Skin of body (tissue), 2 donors: Measurements from ENCODE around the gene ZC3H8. TPM values are rescaled to one million over a fixed set of nuclear protein-coding genes. Genes with fewer than 3 reads are reported as not detected.

Experiments used
- DNase-seq: peaks from one replicate; lab custom pipeline; 2025; lab: John Stamatoyannopoulos, UW
- total RNA-seq: library from RNA; depleted of rRNA; stranded (reverse); fragments of >200 nt; gene quantifications from one replicate; pipeline ENCODE4 v1.2.3, GENCODE V29; 2014

Gene ZC3H8
- total RNA-seq, 1 donor from 2014 or later = 14.4 TPM

DNA sequence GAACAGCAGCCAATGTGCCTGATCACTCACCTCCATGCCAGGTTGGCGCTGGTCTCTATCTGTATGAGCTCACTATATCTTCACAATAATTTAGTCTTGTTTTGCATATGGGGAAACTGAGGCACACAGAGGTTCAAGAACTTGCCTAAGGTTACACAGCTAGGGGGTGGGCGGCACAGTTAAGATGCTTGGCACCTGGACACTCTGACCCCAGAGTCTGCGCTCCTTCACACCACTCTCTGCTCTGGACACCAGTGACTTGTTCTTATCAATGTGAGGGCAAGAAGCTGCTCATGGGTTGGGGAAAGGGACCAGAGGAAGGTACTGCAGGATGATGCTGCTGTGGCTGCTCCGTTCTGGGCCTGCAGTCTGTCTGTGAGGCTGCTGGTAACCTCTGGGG is 89.5 kb downstream of the ZC3H8 start:
- no peak for DNase-seq

DNA sequence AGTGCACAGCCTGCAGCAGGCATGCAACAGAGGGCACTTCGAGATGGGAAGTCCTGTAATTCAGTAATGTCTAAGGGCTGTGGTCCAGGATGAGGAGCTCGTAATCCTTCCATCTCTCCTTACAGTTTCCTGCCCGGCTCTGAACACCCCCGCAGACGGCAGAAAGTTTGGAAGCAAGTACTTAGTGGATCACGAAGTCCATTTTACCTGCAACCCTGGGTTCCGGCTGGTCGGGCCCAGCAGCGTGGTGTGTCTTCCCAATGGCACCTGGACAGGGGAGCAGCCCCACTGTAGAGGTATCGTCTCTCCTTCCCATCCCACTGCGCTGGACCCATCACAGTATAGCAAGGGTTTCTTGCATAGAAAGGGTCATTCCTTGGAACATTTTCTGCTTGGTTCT is 90.0 kb downstream of the ZC3H8 start:
- no peak for DNase-seq

DNA sequence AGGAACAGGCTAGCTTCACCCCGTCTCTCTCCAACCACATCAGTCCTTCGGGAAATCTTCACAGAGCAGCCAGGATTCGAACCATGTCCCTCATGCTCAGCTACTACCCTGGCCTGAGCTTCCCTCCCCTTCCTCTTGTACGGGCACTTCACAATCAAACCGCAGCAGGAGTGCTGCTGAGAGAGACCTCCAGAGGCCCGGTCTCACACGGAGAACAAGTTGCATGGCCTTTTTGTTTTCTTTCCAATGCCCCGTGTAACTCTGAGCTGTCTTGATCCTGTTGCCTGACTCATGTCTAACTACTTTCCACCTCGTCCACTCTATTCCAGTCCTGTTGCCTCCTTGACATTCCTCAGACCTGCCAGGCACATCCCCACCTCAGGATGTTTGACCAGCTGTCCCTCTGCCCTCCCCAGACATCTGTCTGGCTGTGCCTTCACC is 91.3 kb downstream of the ZC3H8 start:
- DNase-seq = no peak

DNA sequence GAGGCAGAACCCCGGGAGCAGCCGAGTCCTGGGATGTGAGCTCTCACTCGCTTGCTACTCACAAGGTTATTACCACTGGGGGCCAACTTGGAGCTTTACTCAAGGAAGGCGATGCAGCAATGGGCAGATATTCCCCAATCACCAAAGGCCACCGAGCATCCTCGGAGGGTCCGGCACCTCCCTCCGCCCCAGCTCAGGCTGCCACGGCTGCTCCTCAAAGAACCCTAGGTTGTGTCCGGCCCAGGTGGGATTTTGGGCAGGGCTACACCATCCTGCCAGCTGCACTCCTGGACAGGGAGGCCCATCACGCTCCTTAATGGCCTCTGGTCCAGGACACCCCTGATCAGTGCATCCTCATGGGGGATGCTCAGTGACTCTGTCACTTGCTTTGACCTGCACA is 91.9 kb downstream of the ZC3H8 start:
- no peak for DNase-seq

DNA sequence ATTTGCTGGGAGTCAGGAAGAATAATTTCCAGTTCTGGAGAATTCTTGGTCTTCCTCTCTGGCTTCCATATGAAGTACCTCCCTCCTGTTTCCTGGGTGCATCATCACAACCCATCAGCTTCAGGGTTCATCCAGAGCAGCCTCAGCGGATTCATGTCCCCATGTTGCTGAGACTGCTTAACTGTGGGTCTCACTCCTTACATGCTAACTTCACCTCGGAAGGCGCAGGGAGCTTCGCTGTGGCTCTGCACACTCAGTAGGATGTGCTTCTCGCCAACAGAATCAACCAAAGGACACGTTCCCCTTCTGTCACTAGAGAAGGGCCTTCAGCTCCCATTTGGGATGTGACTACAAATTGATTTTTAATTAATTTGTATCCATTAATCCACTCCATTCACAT is 92.5 kb downstream of the ZC3H8 start:
- no peak for DNase-seq

Other genes starting within 250 kb of the ZC3H8 start
- 22.2 TPM for gene TMEM87B, start 199.8 kb downstream of the ZC3H8 start, total RNA-seq
- 4.0 TPM for gene FBLN7, start 116.7 kb downstream of the ZC3H8 start, total RNA-seq
- gene ZC3H6, start 20.6 kb upstream of the ZC3H8 start, total RNA-seq = 9.7 TPM
- gene RGPD8, start 178.6 kb upstream of the ZC3H8 start, total RNA-seq = 26.2 TPM
- gene TTL, start 227.1 kb upstream of the ZC3H8 start, total RNA-seq = 16.0 TPM